ENCODE results near the gene FMN1.
A peak's percentile ranks its signal among the peaks of the same experiment; 100 is the strongest.

FMN1 gene

GRCh38 chr15:32778391-32779176 lies 415.9 kb downstream of the FMN1 start:
- no peak for DNase-seq (ENCODE audit: low spot score)

GRCh38 chr15:32775103-32775502 lies 419.4 kb downstream of the FMN1 start:
- no peak for DNase-seq (ENCODE audit: low spot score)

GRCh38 chr15:32774022-32774421 lies 420.5 kb downstream of the FMN1 start:
- DNase-seq (ENCODE audit: low spot score) = peak; percentile 69

- DNase-seq (ENCODE audit: low spot score) = no peak
These were observed 427.3 kb downstream of the FMN1 start for GRCh38 chr15:32767236-32767635.

GRCh38 chr15:32766101-32766500 lies 428.4 kb downstream of the FMN1 start:
- DNase-seq (ENCODE audit: low spot score) = no peak

- no peak for DNase-seq (ENCODE audit: low spot score)
These were observed 429.3 kb downstream of the FMN1 start for GRCh38 chr15:32765236-32765635.

- DNase-seq (ENCODE audit: low spot score) = no peak
These were observed 431.2 kb downstream of the FMN1 start for GRCh38 chr15:32763295-32763694.

GRCh38 chr15:32757426-32757825 lies 437.1 kb downstream of the FMN1 start:
- DNase-seq (ENCODE audit: low spot score) = no peak

- DNase-seq (ENCODE audit: low spot score) = no peak
These were observed 443.5 kb downstream of the FMN1 start for GRCh38 chr15:32750979-32751378.

GRCh38 chr15:32747921-32748342 lies 446.6 kb downstream of the FMN1 start:
- DNase-seq (ENCODE audit: low spot score) = no peak

- no peak for DNase-seq (ENCODE audit: low spot score)
These were observed 448.2 kb downstream of the FMN1 start for GRCh38 chr15:32746116-32746857.

GRCh38 chr15:32743411-32744140 lies 450.9 kb downstream of the FMN1 start:
- no peak for DNase-seq (ENCODE audit: low spot score)

- no peak for DNase-seq (ENCODE audit: low spot score)
These were observed 454.9 kb downstream of the FMN1 start for GRCh38 chr15:32739522-32740063.

- DNase-seq (ENCODE audit: low spot score) = no peak
These were observed 455.8 kb downstream of the FMN1 start for GRCh38 chr15:32738666-32739065.

GRCh38 chr15:32737304-32737703 lies 457.2 kb downstream of the FMN1 start:
- DNase-seq (ENCODE audit: low spot score) = no peak

GRCh38 chr15:32736701-32737061 lies 457.8 kb downstream of the FMN1 start:
- no peak for DNase-seq (ENCODE audit: low spot score)

GRCh38 chr15:32735989-32736700 lies 458.4 kb downstream of the FMN1 start:
- no peak for DNase-seq (ENCODE audit: low spot score)

- no peak for DNase-seq (ENCODE audit: low spot score)
These were observed 461.2 kb downstream of the FMN1 start for GRCh38 chr15:32733281-32733680.

GRCh38 chr15:32732574-32733157 lies 461.8 kb downstream of the FMN1 start:
- no peak for DNase-seq (ENCODE audit: low spot score)

- DNase-seq (ENCODE audit: low spot score) = peak; percentile 41
These were observed 463.5 kb downstream of the FMN1 start for GRCh38 chr15:32730677-32731654.

All from AG08396 (cell line).